Endometrial microvascular endothelial cells (primary cell): ENCODE results near the gene LEKR1. TPM values are rescaled to one million over a fixed set of nuclear protein-coding genes. Genes with fewer than 3 reads are reported as not detected.

Experiments
- in situ Hi-C: cut with HindIII; loops from 2 replicates; pipeline ENCODE4 v1.10.0; 2017; ENCODE audit warnings: low sequenced_read_pairs, low pct_unique_long_range_greater_than_20kb; ENCODE audit errors: inconsistent ontology term
- total RNA-seq: library from RNA; depleted of rRNA; stranded (reverse); fragments of >200 nt; gene quantifications from one replicate; pipeline ENCODE4 v1.2.3, GENCODE V29; 2015; ENCODE audit errors: inconsistent ontology term

Gene LEKR1
- total RNA-seq, 1 donor from 2014 or later: 0.09 TPM

GRCh38 chr3:157027861-157028745, 201.9 kb downstream of the LEKR1 start:
- in situ Hi-C loops: no loop called here

GRCh38 chr3:157029365-157029790, 203.2 kb downstream of the LEKR1 start:
- in situ Hi-C loops: no loop called here

- in situ Hi-C loops: no loop called here
Observed at GRCh38 chr3:157030712-157031111, 204.6 kb downstream of the LEKR1 start.

GRCh38 chr3:157033001-157033400, 206.8 kb downstream of the LEKR1 start:
- in situ Hi-C loops: no loop called here

- in situ Hi-C loops: no loop called here
Observed at GRCh38 chr3:157040456-157040855, 214.3 kb downstream of the LEKR1 start.

- in situ Hi-C loops: no loop called here
Observed at GRCh38 chr3:157042226-157042625, 216.1 kb downstream of the LEKR1 start.

GRCh38 chr3:157043771-157044170, 217.6 kb downstream of the LEKR1 start:
- in situ Hi-C loops: no loop called here

- in situ Hi-C loops: no loop called here
Observed at GRCh38 chr3:157045238-157045850, 219.2 kb downstream of the LEKR1 start.

GRCh38 chr3:157046520-157046919, 220.4 kb downstream of the LEKR1 start:
- in situ Hi-C loops: no loop called here

GRCh38 chr3:157051055-157051454, 224.9 kb downstream of the LEKR1 start:
- in situ Hi-C loops: no loop called here

GRCh38 chr3:157051591-157051990, 225.4 kb downstream of the LEKR1 start:
- in situ Hi-C loops: no loop called here

GRCh38 chr3:157056035-157056434, 229.9 kb downstream of the LEKR1 start:
- in situ Hi-C loops: no loop called here

GRCh38 chr3:157058392-157059071, 232.4 kb downstream of the LEKR1 start:
- in situ Hi-C loops: no loop called here

GRCh38 chr3:157059181-157059580, 233.0 kb downstream of the LEKR1 start:
- in situ Hi-C loops: no loop called here

GRCh38 chr3:157059661-157060060, 233.5 kb downstream of the LEKR1 start:
- in situ Hi-C loops: no loop called here

GRCh38 chr3:157061265-157061664, 235.1 kb downstream of the LEKR1 start:
- in situ Hi-C loops: no loop called here

- in situ Hi-C loops: no loop called here
Observed at GRCh38 chr3:157063469-157063868, 237.3 kb downstream of the LEKR1 start.

- in situ Hi-C loops: no loop called here
Observed at GRCh38 chr3:157063926-157064325, 237.8 kb downstream of the LEKR1 start.

GRCh38 chr3:157064402-157064801, 238.2 kb downstream of the LEKR1 start:
- in situ Hi-C loops: no loop called here

- in situ Hi-C loops: no loop called here
Observed at GRCh38 chr3:157065201-157065600, 239.0 kb downstream of the LEKR1 start.
